GM19328 (cell line): Measurements from ENCODE around the gene MEPE.
"Not testable (repeated sequence)": the region's sequence is repeated elsewhere in the genome, so short reads cannot be mapped to it uniquely, and the experiment has no call there.

Experiments used
- ATAC-seq: cut with Tn5 transposase; IDR thresholded peaks from one replicate; pipeline ENCODE4 v1.9.1; 2021; ENCODE audit warnings: mild to moderate bottlenecking, moderate library complexity; ENCODE audit not compliant: unreplicated experiment

MEPE gene

DNA sequence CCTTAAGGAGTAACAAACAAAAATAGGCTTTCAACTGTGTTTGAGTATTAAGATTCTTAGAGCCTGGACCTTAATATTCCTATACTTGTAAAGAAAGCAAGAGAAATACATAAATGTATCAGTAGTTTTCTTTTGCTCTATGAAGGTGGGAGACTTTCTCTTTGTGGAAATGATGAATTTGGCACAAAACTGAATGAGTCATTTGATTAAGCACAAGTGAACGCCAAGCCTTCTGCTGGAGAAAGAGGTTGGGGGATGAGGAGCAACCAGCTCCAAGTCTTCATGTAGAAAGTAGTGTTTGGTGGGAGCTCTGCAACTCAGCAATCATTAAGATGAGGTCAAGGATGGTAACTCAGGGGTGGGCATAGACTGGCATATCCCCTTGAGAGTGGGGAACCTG, 49.6 kb downstream of the MEPE start:
- ATAC-seq: no peak

DNA sequence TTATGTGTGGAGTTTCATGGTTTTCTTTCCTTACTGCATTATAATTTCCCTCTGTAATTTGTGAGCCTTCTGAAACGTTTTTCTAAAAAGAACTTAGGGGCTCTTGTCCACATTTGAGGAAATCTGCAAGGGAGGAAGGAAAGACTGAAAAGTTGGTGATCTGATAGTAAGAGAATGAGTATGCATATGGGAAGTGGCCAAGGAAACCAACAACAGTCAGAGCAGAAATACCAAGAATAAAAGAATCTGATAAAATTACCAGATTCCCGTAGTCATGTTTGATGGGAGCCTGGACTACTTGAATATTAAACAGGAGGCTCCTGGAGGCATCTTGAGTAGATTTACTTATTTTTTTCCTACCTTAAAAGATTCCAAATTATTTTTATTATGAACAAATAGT, 50.1 kb downstream of the MEPE start:
- ATAC-seq: no peak

DNA sequence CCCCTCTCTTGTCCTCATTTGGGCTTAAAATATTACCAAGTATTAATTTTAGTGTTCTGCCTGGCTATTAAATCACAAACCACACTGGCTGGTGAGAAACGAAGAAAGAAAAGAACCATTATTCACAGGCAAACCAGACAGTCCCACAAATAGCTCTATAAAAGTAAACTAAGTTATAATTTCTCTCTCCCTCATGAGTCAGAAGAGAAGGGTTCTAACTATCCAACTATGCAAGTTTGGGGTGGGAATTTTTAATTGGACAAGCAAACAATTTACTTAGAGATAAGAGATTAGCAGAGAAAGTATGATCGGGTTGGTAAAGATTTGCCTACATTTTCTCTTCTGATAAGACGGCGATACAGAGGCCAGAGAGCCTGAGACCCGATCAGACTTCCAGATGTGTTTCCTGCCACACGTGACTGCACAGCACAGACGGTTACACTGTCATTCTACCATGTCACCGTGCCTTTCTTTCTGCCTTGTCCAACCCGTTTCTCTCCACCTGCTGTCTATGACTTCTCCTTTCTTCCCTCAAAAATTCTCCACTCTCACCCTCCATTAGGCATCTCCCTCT, 52.3 kb downstream of the MEPE start:
- no peak for ATAC-seq

DNA sequence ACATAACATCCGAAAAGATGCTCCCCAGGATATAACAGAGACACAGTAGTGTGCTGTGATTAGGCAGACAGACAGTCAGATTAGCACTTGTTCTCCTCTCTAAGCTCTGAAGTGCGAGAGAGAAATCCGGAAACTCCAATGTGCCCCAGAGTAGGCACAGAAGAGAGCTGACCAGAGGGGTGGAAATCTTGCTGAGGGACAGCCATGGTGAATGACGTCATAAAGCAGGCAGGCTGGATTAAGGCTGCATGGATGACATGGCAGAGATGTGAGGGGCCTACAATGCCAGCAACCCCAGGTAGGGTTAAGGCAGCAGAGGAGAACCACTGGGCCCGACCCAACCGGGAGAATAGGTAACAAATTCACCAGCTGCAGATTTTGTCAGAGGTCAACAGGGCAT, 53.3 kb downstream of the MEPE start:
- no peak for ATAC-seq

DNA sequence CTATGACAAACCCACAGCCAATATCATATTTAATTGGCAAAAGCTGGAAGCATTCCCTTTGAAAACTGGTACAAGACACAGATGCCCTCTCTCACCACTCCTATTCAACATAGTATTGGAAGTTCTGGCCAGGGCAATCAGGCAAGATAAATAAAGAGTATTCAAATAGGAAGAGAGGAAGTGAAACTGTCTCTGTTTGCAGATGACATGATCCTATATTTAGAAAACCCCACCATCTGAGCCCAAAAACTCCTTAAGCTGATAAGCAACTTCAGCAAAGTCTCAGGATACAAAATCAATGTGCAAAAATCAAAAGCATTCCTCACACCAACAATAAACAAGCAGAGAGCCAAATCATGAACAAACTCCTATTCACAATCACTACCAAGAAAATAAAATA, 58.0 kb downstream of the MEPE start:
- not testable (repeated sequence) for ATAC-seq

DNA sequence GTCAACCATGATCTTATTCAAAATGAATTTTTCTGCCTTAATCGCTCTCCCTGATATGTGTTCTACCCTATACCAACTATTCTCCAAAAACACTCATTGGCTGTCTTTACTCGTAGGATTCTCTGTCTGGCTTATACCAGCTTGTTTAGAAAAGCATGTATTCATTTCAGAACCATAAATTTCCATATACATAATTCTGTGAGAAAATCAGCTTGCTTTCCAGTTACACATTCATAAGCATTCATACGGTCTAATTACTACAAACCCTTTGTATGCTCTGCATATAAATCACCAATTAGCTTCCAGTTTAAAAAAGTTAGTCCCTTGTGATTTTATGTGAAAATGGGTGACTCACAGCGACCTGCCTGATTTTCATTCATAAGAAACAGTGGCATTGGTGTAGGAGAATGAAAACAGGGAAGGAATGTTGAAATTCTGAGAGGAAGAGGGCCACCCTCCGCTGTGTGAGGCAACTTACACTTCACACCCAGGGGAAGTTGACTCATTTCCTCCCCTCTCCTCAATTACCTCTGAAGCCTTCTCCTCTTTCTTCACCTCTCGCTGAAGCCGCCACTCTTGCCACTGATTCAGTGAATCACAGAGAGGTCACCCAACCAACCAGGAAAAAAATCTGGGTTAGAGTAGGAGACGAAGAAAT, 63.3 kb downstream of the MEPE start:
- ATAC-seq: no peak
